ENCODE measurements around the gene GKN1.

Gene GKN1, protein sequence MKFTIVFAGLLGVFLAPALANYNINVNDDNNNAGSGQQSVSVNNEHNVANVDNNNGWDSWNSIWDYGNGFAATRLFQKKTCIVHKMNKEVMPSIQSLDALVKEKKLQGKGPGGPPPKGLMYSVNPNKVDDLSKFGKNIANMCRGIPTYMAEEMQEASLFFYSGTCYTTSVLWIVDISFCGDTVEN

DNA sequence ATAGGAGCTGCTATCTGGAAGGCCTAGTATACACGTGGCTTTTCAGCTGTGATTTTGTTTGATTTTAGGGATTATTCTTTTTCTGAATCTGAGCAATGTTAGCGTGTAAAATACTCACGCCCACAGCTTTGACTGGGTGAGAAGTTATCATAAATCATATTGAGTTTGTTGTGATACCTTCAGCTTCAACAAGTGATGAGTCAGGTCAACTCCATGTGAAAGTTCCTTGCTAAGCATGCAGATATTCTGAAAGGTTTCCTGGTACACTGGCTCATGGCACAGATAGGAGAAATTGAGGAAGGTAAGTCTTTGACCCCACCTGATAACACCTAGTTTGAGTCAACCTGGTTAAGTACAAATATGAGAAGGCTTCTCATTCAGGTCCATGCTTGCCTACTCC is at the start of gene GKN1:
Gene GKN1, plus strand, starts transcription at position 386 of the 400 bp plus-strand sequence. CDS start 42 bp downstream, outside the sequence.
- H3K4me3 ChIP-seq (ENCODE audit: low read length), result no peak within 1 kb of the TSS
- TF ChIP-seq ZNF274 (IDR thresholded peaks at IDR 0.05; ENCODE audit: low read depth, low read length), result no peak

DNA sequence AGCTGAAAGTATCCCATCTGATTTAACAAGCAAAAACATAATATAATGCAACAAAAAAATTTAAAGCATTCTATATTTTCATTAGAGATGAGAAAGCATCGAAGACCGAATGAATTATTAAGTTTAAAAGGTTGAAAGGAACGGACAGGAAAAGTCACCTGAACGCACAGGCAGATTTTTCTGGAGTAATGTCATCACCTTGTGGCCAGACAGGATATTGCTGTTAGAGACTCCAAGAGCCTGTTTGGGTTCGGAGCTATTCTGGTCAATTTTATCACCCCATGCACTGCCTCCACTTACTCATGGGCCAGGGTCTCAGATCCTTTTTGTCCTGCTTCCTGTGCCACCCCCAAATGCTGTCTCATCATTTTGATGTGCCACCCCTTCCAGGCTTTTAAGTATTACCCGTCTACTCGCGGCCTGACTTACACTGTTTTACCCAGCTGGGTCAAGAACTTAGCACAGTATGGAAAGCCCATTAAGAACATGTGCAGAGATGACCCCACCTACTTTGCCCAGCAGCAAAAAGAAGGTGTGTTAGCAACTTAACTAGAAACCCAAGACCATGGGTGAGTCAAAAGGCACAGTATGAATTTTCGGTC is 49.0 kb upstream of the GKN1 start:
- no peak overlapping the region for H3K4me3 ChIP-seq (ENCODE audit: low read length)
- no peak for TF ChIP-seq ZNF274 (IDR thresholded peaks at IDR 0.05; ENCODE audit: low read depth, low read length)

- no peak overlapping the region for H3K4me3 ChIP-seq (ENCODE audit: low read length)
- TF ChIP-seq ZNF274 (IDR thresholded peaks at IDR 0.05; ENCODE audit: low read depth, low read length), result no peak
Measured at GRCh38 chr2:68926796-68927195, 47.6 kb upstream of the GKN1 start.

GRCh38 chr2:68931149-68931711 is 43.2 kb upstream of the GKN1 start:
- TF ChIP-seq ZNF274 (IDR thresholded peaks at IDR 0.05; ENCODE audit: low read depth, low read length), result no peak
- H3K4me3 ChIP-seq (ENCODE audit: low read length), result no peak overlapping the region

DNA sequence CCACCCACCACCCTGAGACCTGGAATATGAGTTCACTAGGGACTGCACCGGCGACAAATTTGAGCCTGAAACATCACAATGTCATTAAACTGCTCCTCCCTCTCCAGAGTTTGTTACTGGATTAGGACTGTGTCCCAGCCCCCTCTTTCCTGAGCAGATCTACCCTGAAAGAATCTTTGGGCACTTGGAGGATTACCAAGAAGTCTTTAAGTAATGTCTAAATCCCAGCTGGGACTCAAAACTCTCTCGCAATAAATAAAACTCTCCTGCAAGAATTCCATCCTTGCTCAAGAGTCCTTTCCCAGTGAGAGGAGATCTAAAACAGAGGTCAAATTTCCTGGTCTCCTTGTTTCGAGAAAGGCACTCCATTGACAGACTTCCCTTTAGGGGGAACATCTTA is 42.6 kb upstream of the GKN1 start:
- TF ChIP-seq ZNF274 (IDR thresholded peaks at IDR 0.05; ENCODE audit: low read depth, low read length), result no peak
- no peak overlapping the region for H3K4me3 ChIP-seq (ENCODE audit: low read length)

GRCh38 chr2:68932402-68932801 is 42.0 kb upstream of the GKN1 start:
- TF ChIP-seq ZNF274 (IDR thresholded peaks at IDR 0.05; ENCODE audit: low read depth, low read length), result no peak
- H3K4me3 ChIP-seq (ENCODE audit: low read length), result no peak overlapping the region

DNA sequence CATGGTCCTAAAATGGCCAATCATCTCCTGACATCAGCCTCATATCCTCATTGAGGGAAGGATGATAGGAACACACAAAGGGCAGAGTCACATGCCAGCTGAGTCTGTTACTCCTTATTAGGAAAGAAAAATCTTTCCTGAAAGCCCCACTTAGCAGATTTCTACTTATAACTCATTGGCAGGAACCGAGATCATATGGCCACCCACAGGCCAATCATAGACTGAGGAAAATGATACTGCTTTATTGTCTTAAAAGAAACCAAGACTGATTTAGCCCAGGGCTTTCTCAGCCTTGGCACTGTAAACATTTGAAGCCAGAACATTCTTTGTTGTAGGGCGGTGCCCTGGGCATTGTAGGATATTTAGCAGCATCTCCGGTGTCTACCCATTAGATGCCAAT is 40.4 kb upstream of the GKN1 start:
- no peak for TF ChIP-seq ZNF274 (IDR thresholded peaks at IDR 0.05; ENCODE audit: low read depth, low read length)
- H3K4me3 ChIP-seq (ENCODE audit: low read length), result no peak overlapping the region

GRCh38 chr2:68935471-68935870 is 39.0 kb upstream of the GKN1 start:
- TF ChIP-seq ZNF274 (IDR thresholded peaks at IDR 0.05; ENCODE audit: low read depth, low read length), result no peak
- no peak overlapping the region for H3K4me3 ChIP-seq (ENCODE audit: low read length)

DNA sequence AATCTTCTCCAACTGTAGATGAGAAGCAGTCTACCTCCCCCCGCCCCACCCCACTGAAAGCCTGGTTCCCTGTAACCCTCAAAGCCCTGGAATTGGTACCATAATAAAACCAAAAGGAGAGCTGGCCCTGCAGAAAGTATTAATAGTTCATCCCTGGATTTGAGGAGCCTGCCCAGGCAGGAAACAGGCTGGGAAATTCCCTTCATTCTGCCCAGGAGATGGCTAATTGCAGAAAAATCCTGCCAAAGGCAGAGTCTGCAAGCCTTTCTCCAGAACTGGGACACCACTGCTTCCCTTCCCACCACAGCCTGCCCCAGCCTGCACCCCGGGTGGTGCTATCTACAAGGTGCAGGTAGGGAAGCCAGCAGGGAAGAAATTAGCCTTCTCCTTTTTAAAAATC is 38.0 kb upstream of the GKN1 start:
- no peak for TF ChIP-seq ZNF274 (IDR thresholded peaks at IDR 0.05; ENCODE audit: low read depth, low read length)
- H3K4me3 ChIP-seq (ENCODE audit: low read length), result no peak overlapping the region

GRCh38 chr2:68936889-68937288 is 37.5 kb upstream of the GKN1 start:
- no peak for TF ChIP-seq ZNF274 (IDR thresholded peaks at IDR 0.05; ENCODE audit: low read depth, low read length)
- no peak overlapping the region for H3K4me3 ChIP-seq (ENCODE audit: low read length)

DNA sequence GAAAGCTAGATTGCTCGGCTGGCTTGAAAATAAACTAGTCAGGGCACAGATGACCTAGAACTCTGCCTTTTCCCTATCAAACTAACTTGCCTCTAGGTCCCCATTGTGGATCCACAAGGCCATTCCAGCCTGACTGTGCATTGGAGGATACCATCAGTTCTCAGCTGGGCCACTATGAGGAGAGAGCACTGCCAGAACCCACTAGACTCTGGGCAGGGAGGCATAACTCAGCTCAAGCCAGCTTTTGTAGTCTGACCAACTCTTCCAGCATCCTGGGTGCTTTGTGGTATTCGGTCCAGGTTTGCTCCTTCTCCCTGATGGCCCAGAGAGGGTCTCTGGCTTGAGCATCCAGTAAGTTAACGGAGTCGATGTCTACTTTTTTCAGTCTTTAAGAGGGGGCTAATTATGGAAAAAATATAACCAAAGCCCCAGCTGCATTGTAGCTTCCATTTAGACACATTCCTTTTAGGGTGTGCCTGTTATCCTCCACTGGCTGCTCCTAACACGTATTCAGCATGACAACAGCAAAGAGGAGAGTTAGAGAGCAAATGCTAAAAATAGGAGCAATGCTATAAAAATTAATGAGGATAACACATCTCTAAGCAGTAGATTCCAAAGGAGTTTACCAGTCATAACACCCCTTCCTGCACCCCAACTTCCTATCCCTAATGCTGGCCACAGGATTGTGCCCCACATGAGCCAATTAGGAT is 36.9 kb upstream of the GKN1 start:
- H3K4me3 ChIP-seq (ENCODE audit: low read length), result no peak overlapping the region
- no peak for TF ChIP-seq ZNF274 (IDR thresholded peaks at IDR 0.05; ENCODE audit: low read depth, low read length)

DNA sequence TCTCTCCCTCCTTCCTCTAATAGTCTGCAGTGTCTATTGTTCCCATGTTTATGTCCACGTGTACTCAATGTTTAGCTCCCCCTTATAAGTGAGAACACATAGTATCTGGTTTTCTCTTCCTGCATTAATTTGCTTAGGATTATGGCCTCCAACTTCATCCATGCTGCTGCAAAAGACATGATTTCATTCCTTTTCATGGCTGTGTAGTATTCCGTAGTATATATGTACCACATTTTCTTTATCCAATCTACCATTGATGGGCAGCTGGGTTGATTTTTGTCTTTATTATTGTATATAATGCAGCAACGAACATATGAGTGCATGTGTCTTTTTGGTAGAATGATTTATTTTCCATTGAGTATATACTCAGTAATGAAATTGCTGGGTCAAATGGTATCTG is 35.5 kb upstream of the GKN1 start:
- no peak overlapping the region for H3K4me3 ChIP-seq (ENCODE audit: low read length)
- TF ChIP-seq ZNF274 (IDR thresholded peaks at IDR 0.05; ENCODE audit: low read depth, low read length), result no peak

GRCh38 chr2:68939962-68940361 is 34.5 kb upstream of the GKN1 start:
- H3K4me3 ChIP-seq (ENCODE audit: low read length), result no peak overlapping the region
- TF ChIP-seq ZNF274 (IDR thresholded peaks at IDR 0.05; ENCODE audit: low read depth, low read length), result no peak

DNA sequence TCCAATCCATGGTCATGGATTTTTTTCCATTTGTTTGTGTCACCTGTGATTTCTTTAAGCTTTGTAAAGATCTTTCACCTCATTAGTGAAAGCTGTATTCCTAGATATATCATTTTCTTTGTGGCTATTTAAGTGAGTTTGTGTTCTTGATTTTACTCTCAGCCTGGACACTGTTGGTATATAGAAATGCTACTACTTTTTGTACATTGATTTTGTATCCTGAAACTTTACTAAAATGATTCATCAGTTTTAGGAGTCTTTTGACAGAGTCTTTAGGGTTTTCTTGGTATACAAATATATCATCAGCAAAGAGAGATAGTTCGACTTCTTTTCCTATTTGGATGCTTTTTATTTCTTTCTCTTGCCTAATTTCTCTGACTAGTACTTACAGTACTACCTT is 34.1 kb upstream of the GKN1 start:
- H3K4me3 ChIP-seq (ENCODE audit: low read length), result no peak overlapping the region
- no peak for TF ChIP-seq ZNF274 (IDR thresholded peaks at IDR 0.05; ENCODE audit: low read depth, low read length)

- no peak for TF ChIP-seq ZNF274 (IDR thresholded peaks at IDR 0.05; ENCODE audit: low read depth, low read length)
- no peak overlapping the region for H3K4me3 ChIP-seq (ENCODE audit: low read length)
Measured at GRCh38 chr2:68942827-68943226, 31.6 kb upstream of the GKN1 start.

Data from GM08714 (cell line).